Non-pigmented ciliary epithelial cell (primary cell): ENCODE data around the gene SRC.

Experiments
- DNase-seq: peaks from one replicate; pipeline ENCODE4 v3.0.0-alpha.2; 2010; ENCODE audit warnings: low read depth

SRC gene

GRCh38 chr20:37345339-37346235, at the start of gene SRC:
Gene SRC, plus strand, starts transcription at chr20:37346140. Its CDS starts 38,014 bp downstream, at chr20:37384154.
- DNase-seq, result no peak

- no peak for DNase-seq
Observed at GRCh38 chr20:37296371-37296770, 49.6 kb upstream of the SRC start.

GRCh38 chr20:37297066-37297736, 48.7 kb upstream of the SRC start:
- no peak for DNase-seq

GRCh38 chr20:37298190-37298939, 47.6 kb upstream of the SRC start:
- no peak for DNase-seq

GRCh38 chr20:37299718-37300528, 46.0 kb upstream of the SRC start:
- DNase-seq, result no peak

- no peak for DNase-seq
Observed at GRCh38 chr20:37301120-37301519, 44.8 kb upstream of the SRC start.

GRCh38 chr20:37301558-37301957, 44.4 kb upstream of the SRC start:
- DNase-seq, result no peak

GRCh38 chr20:37302981-37303380, 43.0 kb upstream of the SRC start:
- DNase-seq, result no peak

- no peak for DNase-seq
Observed at GRCh38 chr20:37303637-37304036, 42.3 kb upstream of the SRC start.

GRCh38 chr20:37305079-37305478, 40.9 kb upstream of the SRC start:
- no peak for DNase-seq

- DNase-seq, result no peak
Observed at GRCh38 chr20:37305839-37306238, 40.1 kb upstream of the SRC start.

GRCh38 chr20:37308086-37309050, 37.6 kb upstream of the SRC start:
- DNase-seq, result no peak

GRCh38 chr20:37309290-37309689, 36.6 kb upstream of the SRC start:
- DNase-seq, result no peak

- DNase-seq, result no peak
Observed at GRCh38 chr20:37309936-37310590, 35.9 kb upstream of the SRC start.

- no peak for DNase-seq
Observed at GRCh38 chr20:37310951-37311350, 35.0 kb upstream of the SRC start.

GRCh38 chr20:37311710-37312355, 34.1 kb upstream of the SRC start:
- DNase-seq, result no peak

GRCh38 chr20:37313546-37314091, 32.3 kb upstream of the SRC start:
- DNase-seq, result no peak

GRCh38 chr20:37314099-37314498, 31.8 kb upstream of the SRC start:
- no peak for DNase-seq

GRCh38 chr20:37314617-37315016, 31.3 kb upstream of the SRC start:
- no peak for DNase-seq
